ENCODE results near the gene LRRC17.

The LRRC17 gene

GRCh38 chr7:102990642-102991041, 77.8 kb downstream of the LRRC17 start:
- DNase-seq = no peak

- no peak for DNase-seq
Observed at GRCh38 chr7:102991077-102991539, 78.3 kb downstream of the LRRC17 start.

GRCh38 chr7:102991540-102992214, 78.9 kb downstream of the LRRC17 start:
- no peak for DNase-seq

- no peak for DNase-seq
Observed at GRCh38 chr7:102992509-102992937, 79.7 kb downstream of the LRRC17 start.

- DNase-seq = no peak
Observed at GRCh38 chr7:102992938-102993717, 80.3 kb downstream of the LRRC17 start.

- no peak for DNase-seq
Observed at GRCh38 chr7:102993718-102994029, 80.9 kb downstream of the LRRC17 start.

GRCh38 chr7:102994567-102994966, 81.8 kb downstream of the LRRC17 start:
- no peak for DNase-seq
